OCI-LY1 (cell line): ENCODE data around the gene PLEKHH1.
A peak's percentile ranks its signal among the peaks of the same experiment; 100 is the strongest.

Experiments used
- H2AFZ ChIP-seq: fragments of 200-600 bp; sonication (generic), shearing (Covaris generic); 2 replicates; pipeline ENCODE4 v1.6.0; 2014; ENCODE audit warnings: antibody characterized with exemption, mild to moderate bottlenecking, low read length
- H3F3A ChIP-seq: fragments of 200-600 bp; sonication (generic), shearing (Covaris generic); 2 replicates; pipeline ENCODE4 v1.6.0; 2014; ENCODE audit warnings: mild to moderate bottlenecking, antibody characterized with exemption, low read length, moderate library complexity; ENCODE audit not compliant: insufficient read depth
- H3K27ac ChIP-seq: fragments of 200-600 bp; sonication (generic); 2 replicates; pipeline ENCODE4 v1.5.1; 2014; ENCODE audit warnings: low read length, mixed run types, mild to moderate bottlenecking, low read depth; ENCODE audit not compliant: poor library complexity, severe bottlenecking
- H3K27me3 ChIP-seq: fragments of 200-600 bp; sonication (generic); 2 replicates; pipeline ENCODE4 v1.6.0; 2014; ENCODE audit warnings: antibody characterized with exemption, mild to moderate bottlenecking, low read length, moderate library complexity; ENCODE audit not compliant: insufficient read depth
- H3K36me3 ChIP-seq: fragments of 200-600 bp; sonication (generic); 2 replicates; pipeline ENCODE4 v1.6.1; 2014; ENCODE audit warnings: mild to moderate bottlenecking, antibody characterized with exemption, low read length, moderate library complexity, mixed read lengths; ENCODE audit not compliant: insufficient read depth
- H3K4me1 ChIP-seq: fragments of 200-600 bp; sonication (generic); 2 replicates; pipeline ENCODE4 v1.5.1; 2014; ENCODE audit warnings: mild to moderate bottlenecking, low read length, moderate library complexity; ENCODE audit not compliant: insufficient read depth, severe bottlenecking
- H3K4me2 ChIP-seq: fragments of 200-600 bp; sonication (generic), shearing (Covaris generic); 2 replicates; pipeline ENCODE4 v1.6.1; 2014; ENCODE audit warnings: low read length
- H3K4me3 ChIP-seq: fragments of 200-600 bp; sonication (generic); 2 replicates; pipeline ENCODE4 v1.5.1; 2014; ENCODE audit warnings: low read length, low read depth, mild to moderate bottlenecking, mixed read lengths; ENCODE audit not compliant: poor library complexity, severe bottlenecking
- H3K79me2 ChIP-seq: fragments of 200-600 bp; shearing (Covaris generic); 2 replicates; pipeline ENCODE4 v1.6.1; 2016; ENCODE audit warnings: mixed run types, low read length, mixed read lengths; ENCODE audit not compliant: insufficient read depth
- H3K9ac ChIP-seq: fragments of 200-600 bp; sonication (generic), shearing (Covaris generic); 2 replicates; pipeline ENCODE4 v1.6.1; 2014; ENCODE audit warnings: mild to moderate bottlenecking, low read length, mixed read lengths
- H3K9me2 ChIP-seq: fragments of 200-600 bp; sonication (generic), shearing (Covaris generic); 2 replicates; pipeline ENCODE4 v1.6.1; 2014; ENCODE audit warnings: low read depth, mild to moderate bottlenecking, low read length, mixed read lengths
- H3K9me3 ChIP-seq: fragments of 200-600 bp; shearing (Covaris generic); 2 replicates; pipeline ENCODE4 v1.6.1; 2014; ENCODE audit warnings: low read length, mixed read lengths
- H4K20me1 ChIP-seq: fragments of 200-600 bp; sonication (generic), shearing (Covaris generic); 2 replicates; pipeline ENCODE4 v1.6.0; 2016; ENCODE audit warnings: mild to moderate bottlenecking, low read length; ENCODE audit not compliant: insufficient read depth
- EZH2 ChIP-seq: fragments of 200-600 bp; sonication (generic), shearing (Covaris generic); IDR thresholded peaks from 2 replicates; pipeline ENCODE4 v1.8.0; 2017; ENCODE audit warnings: borderline replicate concordance, mixed run types, mild to moderate bottlenecking, antibody characterized with exemption, low read length, moderate library complexity, mixed read lengths
- TF ChIP-seq, protein P1 (sequence below): fragments of 200-600 bp; sonication (generic), shearing (Covaris generic); IDR thresholded peaks from 2 replicates; pipeline ENCODE4 v1.5.1; 2017; ENCODE audit warnings: mild to moderate bottlenecking, antibody characterized with exemption, low read length, moderate library complexity, mixed read lengths

PLEKHH1 gene

DNA sequence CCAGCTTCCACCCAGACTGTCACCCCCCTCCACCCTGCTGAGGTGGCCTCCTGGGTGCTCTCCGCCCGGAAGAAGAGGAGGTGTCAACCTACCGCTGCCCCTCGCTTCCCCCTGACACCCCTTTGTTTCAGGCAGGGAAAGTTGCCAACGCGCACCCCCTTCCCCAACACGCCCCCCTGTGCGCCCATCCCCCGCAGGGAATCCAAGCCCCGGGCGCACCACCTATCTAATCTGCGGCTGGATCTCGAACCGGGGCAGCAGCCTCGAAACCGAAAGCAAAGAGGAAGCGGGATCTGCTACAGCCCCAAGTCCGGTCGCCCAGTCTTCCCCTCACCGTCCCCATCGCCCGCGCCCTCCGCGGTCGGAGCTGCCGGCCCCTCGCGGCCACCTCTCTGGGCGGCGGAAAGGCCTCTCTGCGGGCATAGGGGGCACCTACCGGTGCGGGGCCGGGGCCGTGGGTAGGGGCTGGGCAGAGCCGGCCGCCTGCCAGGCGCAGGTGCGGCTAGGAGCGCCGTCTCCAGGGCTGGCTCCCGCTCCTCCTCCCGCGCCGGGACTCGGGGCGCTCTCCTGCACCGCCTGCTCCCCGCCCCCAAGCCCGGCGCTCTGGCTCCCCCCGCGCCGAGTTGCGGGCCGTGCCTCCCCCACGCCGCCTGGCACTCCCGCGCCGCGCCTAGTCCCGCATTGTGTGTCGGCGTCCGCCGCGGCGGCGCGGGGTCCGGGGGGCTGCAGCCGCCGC is 18.3 kb upstream of the PLEKHH1 start:
- Histone ChIP-seq H3K9me3 (no peaks in the 10 kb centered on the region), H3K27ac (no peak overlapping the region), H3K4me2 (peak overlapping the region; percentile 83), H3K4me1 (peaks cover 10% of the 10 kb centered on the region), H3K27me3 (peaks cover 10% of the 10 kb centered on the region; the same call in 1 of the 2 replicates), H3F3A (no peaks in the 10 kb centered on the region), H2AFZ (no peak overlapping the region), H3K9me2 (no peaks in the 10 kb centered on the region), H3K9ac (peak overlapping the region; percentile 52), H3K36me3 (no peaks in the 10 kb centered on the region), H4K20me1 (no peaks in the 10 kb centered on the region), H3K79me2 (no peaks in the 10 kb centered on the region), H3K4me3 (peak overlapping the region; percentile 66)
- TF ChIP-seq, protein P1, sequence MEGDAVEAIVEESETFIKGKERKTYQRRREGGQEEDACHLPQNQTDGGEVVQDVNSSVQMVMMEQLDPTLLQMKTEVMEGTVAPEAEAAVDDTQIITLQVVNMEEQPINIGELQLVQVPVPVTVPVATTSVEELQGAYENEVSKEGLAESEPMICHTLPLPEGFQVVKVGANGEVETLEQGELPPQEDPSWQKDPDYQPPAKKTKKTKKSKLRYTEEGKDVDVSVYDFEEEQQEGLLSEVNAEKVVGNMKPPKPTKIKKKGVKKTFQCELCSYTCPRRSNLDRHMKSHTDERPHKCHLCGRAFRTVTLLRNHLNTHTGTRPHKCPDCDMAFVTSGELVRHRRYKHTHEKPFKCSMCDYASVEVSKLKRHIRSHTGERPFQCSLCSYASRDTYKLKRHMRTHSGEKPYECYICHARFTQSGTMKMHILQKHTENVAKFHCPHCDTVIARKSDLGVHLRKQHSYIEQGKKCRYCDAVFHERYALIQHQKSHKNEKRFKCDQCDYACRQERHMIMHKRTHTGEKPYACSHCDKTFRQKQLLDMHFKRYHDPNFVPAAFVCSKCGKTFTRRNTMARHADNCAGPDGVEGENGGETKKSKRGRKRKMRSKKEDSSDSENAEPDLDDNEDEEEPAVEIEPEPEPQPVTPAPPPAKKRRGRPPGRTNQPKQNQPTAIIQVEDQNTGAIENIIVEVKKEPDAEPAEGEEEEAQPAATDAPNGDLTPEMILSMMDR = no peak
- no peak for TF ChIP-seq EZH2

DNA sequence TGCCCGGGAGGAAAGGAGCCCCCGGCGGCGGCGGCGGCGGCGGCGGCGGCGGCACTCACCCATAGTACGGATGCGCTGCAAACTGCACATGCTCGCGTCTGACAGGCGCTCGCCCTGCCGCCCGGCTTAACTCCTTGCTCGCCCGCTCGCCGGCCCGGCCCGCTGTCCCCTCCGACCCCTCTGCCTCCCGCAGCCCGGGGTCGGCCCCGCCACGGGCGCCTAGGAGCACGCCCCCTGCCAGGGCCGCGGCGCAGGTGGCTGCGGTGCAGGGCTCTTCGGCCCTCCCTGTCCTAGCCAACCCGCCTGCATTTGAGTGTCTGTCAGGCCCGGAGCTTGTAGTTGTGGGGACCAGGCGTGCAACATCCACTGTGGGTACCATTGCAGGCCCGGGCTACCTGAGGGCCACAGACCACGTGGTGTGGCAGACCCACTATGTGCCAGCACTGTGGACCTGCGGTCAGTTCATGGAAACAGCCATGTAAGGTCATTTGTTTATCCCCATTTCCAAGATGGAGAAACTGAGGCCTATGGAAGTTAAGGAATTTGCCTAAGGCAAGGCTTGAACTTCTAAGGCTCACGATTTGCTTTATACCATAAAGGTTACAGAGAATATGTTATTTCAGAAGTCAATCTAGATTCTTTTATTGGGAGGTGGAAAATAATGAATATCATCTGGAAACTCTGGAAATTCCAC is 17.6 kb upstream of the PLEKHH1 start:
- Histone ChIP-seq H3K27me3 (peaks cover 10% of the 10 kb centered on the region; the same call in 1 of the 2 replicates), H3K9ac (peak overlapping the region; percentile 52; the same call in 1 of the 2 replicates), H3K36me3 (no peaks in the 10 kb centered on the region), H3K27ac (no peak overlapping the region), H4K20me1 (no peaks in the 10 kb centered on the region), H3F3A (no peaks in the 10 kb centered on the region), H3K4me2 (peak overlapping the region; percentile 83), H3K9me2 (no peaks in the 10 kb centered on the region), H3K9me3 (no peaks in the 10 kb centered on the region), H3K79me2 (no peaks in the 10 kb centered on the region), H3K4me1 (peaks cover 10% of the 10 kb centered on the region), H2AFZ (no peak overlapping the region), H3K4me3 (peak overlapping the region; percentile 66)
- TF ChIP-seq EZH2 = no peak
- TF ChIP-seq, protein P1 = no peak

DNA sequence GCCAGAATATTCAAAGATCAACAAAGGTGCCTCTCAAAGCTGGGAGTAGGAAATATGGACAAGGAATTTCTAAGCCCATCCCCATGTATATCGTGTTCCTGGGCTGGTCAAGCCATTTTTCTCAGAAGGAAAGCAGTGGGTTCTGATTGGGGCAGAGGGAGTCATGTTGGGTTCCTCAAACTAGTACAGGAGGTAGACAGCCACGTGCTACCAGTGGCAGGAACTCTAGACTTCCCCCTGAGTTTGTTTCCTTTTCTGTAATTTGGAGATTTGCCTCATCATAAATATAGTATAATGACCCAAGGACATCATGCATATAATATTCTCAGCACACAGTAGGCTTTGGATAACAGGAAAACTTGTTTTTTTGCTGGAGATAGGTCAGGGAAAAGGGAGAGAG is 16.4 kb upstream of the PLEKHH1 start:
- H3K9me2 ChIP-seq = no peaks in the 10 kb centered on the region
- no peaks in the 10 kb centered on the region for H3F3A ChIP-seq
- no peak overlapping the region for H3K9ac ChIP-seq
- no peaks in the 10 kb centered on the region for H3K36me3 ChIP-seq
- peaks cover 10% of the 10 kb centered on the region; the same call in 1 of the 2 replicates for H3K27me3 ChIP-seq
- TF ChIP-seq, protein P1 = no peak
- no peak for TF ChIP-seq EZH2
- H3K4me3 ChIP-seq = no peak overlapping the region
- no peak overlapping the region for H3K27ac ChIP-seq
- no peaks in the 10 kb centered on the region for H3K9me3 ChIP-seq
- no peaks in the 10 kb centered on the region for H4K20me1 ChIP-seq
- no peaks in the 10 kb centered on the region for H3K79me2 ChIP-seq
- no peak overlapping the region for H3K4me2 ChIP-seq
- H2AFZ ChIP-seq = no peak overlapping the region
- H3K4me1 ChIP-seq = peaks cover 10% of the 10 kb centered on the region
